Heart right ventricle (tissue), 16 donors: Measurements from ENCODE around the gene GOLGA6C. TPM values are rescaled to one million over a fixed set of nuclear protein-coding genes. Genes with fewer than 3 reads are reported as not detected.
A peak's percentile ranks its signal among the peaks of the same experiment; 100 is the strongest.
"Not testable (repeated sequence)": the region's sequence is repeated elsewhere in the genome, so short reads cannot be mapped to it uniquely, and the experiment has no call there.

Experiments used
- ATAC-seq, 8 donors: fragments of 200-7000 bp; cut with Tn5 transposase; one replicate each; pipeline ENCODE4 v1.9.1; 2020; ENCODE audit warnings: mild to moderate bottlenecking in 8 of 8, moderate library complexity in 8 of 8, moderate number of reproducible peaks in 1 of 8
- DNase-seq, 2 donors: peaks; one replicate each; pipeline ENCODE4 v3.0.0-alpha.2; 2020
- H3K27ac ChIP-seq, 10 donors: fragments of 200-600 bp; sonication (generic) in 2 of 10; one replicate each; pipeline versions ENCODE4 v1.5.0 to v1.8.0; 2020 to 2022; ENCODE audit warnings: mild to moderate bottlenecking in 3 of 10
- H3K27me3 ChIP-seq, 7 donors: fragments of 200-600 bp; one replicate each; pipeline ENCODE4 v1.8.0; 2021 to 2022; ENCODE audit warnings: mild to moderate bottlenecking in 2 of 7
- H3K36me3 ChIP-seq, 9 donors: fragments of 200-600 bp; sonication (generic) in 1 of 9; one replicate each; pipeline versions ENCODE4 v1.5.0 to v1.8.0; 2020 to 2022; ENCODE audit warnings: mild to moderate bottlenecking in 2 of 9
- H3K4me1 ChIP-seq, 9 donors: fragments of 200-600 bp; sonication (generic) in 1 of 9; one replicate each; pipeline versions ENCODE4 v1.5.0 to v1.8.0; 2020 to 2022; ENCODE audit warnings: mild to moderate bottlenecking in 4 of 9
- H3K4me3 ChIP-seq, 10 donors: fragments of 200-600 bp; sonication (generic) in 2 of 10; one replicate each; pipeline versions ENCODE4 v1.5.0 to v1.8.0; 2020 to 2022; ENCODE audit warnings: mild to moderate bottlenecking in 7 of 10, moderate library complexity in 2 of 10
- H3K9me3 ChIP-seq, 11 donors: fragments of 200-600 bp in 10 of 11; sonication (generic) in 2 of 11; one replicate each; pipeline versions ENCODE4 v1.5.0 to v1.8.0; 2013 to 2022; ENCODE audit warnings: mild to moderate bottlenecking in 2 of 11, control low read depth in 1 of 11, moderate library complexity in 1 of 11
- CTCF ChIP-seq, 9 donors: fragments of 200-600 bp; sonication (generic) in 2 of 9; IDR thresholded peaks; one replicate each; pipeline versions ENCODE4 v1.5.0 to v1.8.0; 2021 to 2022; ENCODE audit warnings: antibody characterized with exemption in 9 of 9, mild to moderate bottlenecking in 5 of 9, moderate library complexity in 1 of 9
- WGBS, 2 donors: extraction: QIAGEN DNeasy Blood & Tissue Kit; methylation state at CpG; one replicate each; pipeline ENCODE4 v1.1.7; 2013; ENCODE audit warnings: inconsistent platforms in 1 of 2; 5-methylcytosine and 5-hydroxymethylcytosine counted together
- intact Hi-C, 10 donors: fragments of 100-400 bp; cut with DNase I; formaldehyde crosslinking; loops; one replicate each; pipeline versions ENCODE4 v1.11.1 to v1.14.2; 2022
- polyA plus RNA-seq, 2 donors: library from polyadenylated mRNA; stranded (reverse); fragments of 200-250 nt; gene quantifications; one replicate each; pipeline ENCODE4 v1.2.3, GENCODE V29; 2013
- total RNA-seq, 10 donors: library from RNA; stranded (reverse); fragmentation: NEBNext Ultra II Directional in 3 of 10; extraction: Animal tissue kit (Norgen Biotek cat#: 25700) in 3 of 10; gene quantifications; one replicate each; pipeline versions ENCODE4 v1.2.1 to v1.2.4, GENCODE V29; 2021 to 2023
- donor health status: Arrhythmogenic right ventricular cardiomyopathy.
- donor health status: ischemic (EF 13 %, LVEDD 7.1; RV severe dilation, severe dysfunction).
- donor health status: healthy with polysubstance abuse.
- donor health status: DM: no; HTN: yes; CAD: no.
- donor health status: DM: no; HTN: no; CAD: no.
- donor health status: ischemic (EF 25% LVEDD 6.9; RV normal size, moderate dysfunction).
- donor health status: ischemic (EF 25% LVEDD 5.7; RV mildly dilated, moderate dysfunction).
- donor health status: healthy.
- donor health status: DM: yes; HTN: yes; CAD: no.
- donor health status: Ischemic cardiomyopathy.
- donor health status: ischemic (EF 35%, LVEDD 5.7; RV mildly dilated, moderate dysfunction).
- donor health status: nonischemic (EF 11% LVEDD 7.7; RV severe dilation, severe dysfunction).
- donor health status: DM: yes; HTN: yes; CAD: no.
- donor health status: PGD.
- donor health status: ischemic (EF 29% LVEDD 5.4; RV normal size, mild dysfunction).
- donor health status: nonischemic (EF 23%, LVEDD 6.1; RV moderate dilation, normal function).

GOLGA6C gene
- total and polyA plus RNA-seq, 12 donors: not detected

GRCh38 chr15:75223688-75224087 is 34.4 kb upstream of the GOLGA6C start:
- 93 to 96% methylated on average over 6 of the region's 6 CpGs for WGBS, 2 donors
- no peak for DNase-seq
- H3K4me1 ChIP-seq: no peaks in the 10 kb centered on the region

GRCh38 chr15:75224281-75224680 is 33.9 kb upstream of the GOLGA6C start:
- ATAC-seq (peak in 1 of 8 donors; percentile 9), DNase-seq (no peak)
- Histone ChIP-seq H3K4me3 (no peak overlapping the region), H3K36me3 (peaks cover 0 to 11% (median 0%) of the 10 kb centered on the region in 9 donors), H3K27ac (no peak overlapping the region), H3K9me3 (no peaks in the 10 kb centered on the region), H3K4me1 (no peaks in the 10 kb centered on the region), H3K27me3 (no peaks in the 10 kb centered on the region)
- 87 to 89% methylated on average over 12 of the region's 12 CpGs for WGBS, 2 donors
- intact Hi-C loops: no loop called here
- no peak for TF ChIP-seq CTCF (IDR thresholded peaks at IDR 0.05)

More at GRCh38 chr15:75223688-75224087, 34.4 kb upstream of the GOLGA6C start:
- no peak for TF ChIP-seq CTCF (IDR thresholded peaks at IDR 0.05)
- H3K9me3 ChIP-seq: no peaks in the 10 kb centered on the region
- ATAC-seq: peak in 1 of 8 donors; percentile 16
- peaks cover 0 to 11% (median 0%) of the 10 kb centered on the region in 9 donors for H3K36me3 ChIP-seq
- intact Hi-C loops: no loop called here
- H3K4me3 ChIP-seq: no peak overlapping the region
- no peaks in the 10 kb centered on the region for H3K27me3 ChIP-seq
- H3K27ac ChIP-seq: no peak overlapping the region

- ATAC-seq, DNase-seq, H3K4me3 ChIP-seq, H3K9me3 ChIP-seq, H3K36me3 ChIP-seq, H3K4me1 ChIP-seq, H3K27ac ChIP-seq, H3K27me3 ChIP-seq, intact Hi-C loops: not testable (repeated sequence)
- 78 to 83% methylated on average over 9 to 10 of the region's 10 CpGs for WGBS, 2 donors
Observed at GRCh38 chr15:75225102-75225836, 32.9 kb upstream of the GOLGA6C start.

- Histone ChIP-seq H3K27me3 (no peaks in the 10 kb centered on the region), H3K36me3 (no peaks in the 10 kb centered on the region), H3K4me3 (no peak overlapping the region), H3K27ac (no peak overlapping the region), H3K9me3 (no peaks in the 10 kb centered on the region), H3K4me1 (peaks cover 0 to 7% (median 0%) of the 10 kb centered on the region in 9 donors)
- intact Hi-C loops: no loop called here
- 94 to 95% methylated on average over 16 of the region's 16 CpGs for WGBS, 2 donors
- TF ChIP-seq CTCF (IDR thresholded peaks at IDR 0.05): no peak
- no peak for ATAC-seq
- no peak for DNase-seq
Observed at GRCh38 chr15:75225951-75226732, 32.0 kb upstream of the GOLGA6C start.

- H3K36me3 ChIP-seq, DNase-seq, H3K4me3 ChIP-seq, H3K27ac ChIP-seq, H3K9me3 ChIP-seq, H3K27me3 ChIP-seq, intact Hi-C loops, H3K4me1 ChIP-seq: not testable (repeated sequence)
- WGBS, 2 donors: 37 to 54% methylated on average over 7 of the region's 7 CpGs
- ATAC-seq: peak in 4 of 8 donors; percentile 17 to 73 (median 42)
Observed at GRCh38 chr15:75227112-75227511, 31.0 kb upstream of the GOLGA6C start.
